ENCODE measurements around the gene B3GAT3. TPM values are rescaled to one million over a fixed set of nuclear protein-coding genes. Genes with fewer than 3 reads are reported as not detected.

B3GAT3 gene
- total and polyA plus RNA-seq, 10 of the 15 experiments (the other 5 are each of a cell fraction or from before 2014, with no cell fraction given): 0.31 to 52.7 (median 29.8) TPM

DNA sequence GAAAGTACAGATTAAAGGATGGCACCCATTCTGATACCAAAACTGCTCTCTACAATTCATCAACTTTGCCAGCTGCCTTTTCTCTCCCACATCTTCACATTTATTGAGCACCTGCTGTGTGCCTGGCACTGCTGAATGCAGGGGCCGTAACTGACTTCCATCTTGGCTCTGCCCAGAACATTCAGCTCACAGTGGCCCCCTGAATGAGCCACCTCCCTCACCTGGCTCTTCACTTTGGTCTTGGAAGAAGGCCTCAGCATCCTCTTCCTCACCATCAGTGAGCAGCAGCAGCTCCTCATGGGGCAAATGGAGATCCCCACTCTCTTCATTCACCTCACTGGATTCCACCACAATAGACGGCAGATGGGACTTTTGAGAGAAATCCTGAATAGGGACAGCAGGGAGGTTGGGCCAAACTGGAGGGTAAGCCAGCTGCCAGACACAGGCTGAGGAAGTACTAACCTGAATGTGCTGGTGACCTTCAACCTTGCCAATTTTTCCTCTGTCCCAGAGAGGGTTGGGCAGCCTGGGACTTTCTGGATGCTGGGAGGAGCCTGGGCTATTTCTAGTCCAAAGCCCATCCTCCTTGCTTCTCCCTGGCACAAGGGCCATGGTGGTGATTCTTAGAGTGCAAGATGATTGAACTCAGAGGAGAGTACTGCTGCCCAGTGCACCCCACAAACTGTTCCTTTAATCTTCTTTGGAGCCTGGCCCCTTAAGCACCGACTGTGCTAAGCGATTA lies 47.8 kb upstream of the B3GAT3 start:
- peaks cover 68% of the 10 kb centered on the region for H3K79me2 ChIP-seq (ENCODE audit: control insufficient read depth, insufficient read depth, low read length)
- DNase-seq (ENCODE audit: low read depth, low spot score): no peak
- peaks cover 21% of the 10 kb centered on the region for H3K4me1 ChIP-seq (ENCODE audit: control insufficient read depth, insufficient read depth, low read length)
- no peaks in the 10 kb centered on the region for H3K27me3 ChIP-seq (replicated peaks in 1 of 2; ENCODE audit: control insufficient read depth in 2 of 2, insufficient read depth in 2 of 2, low read length in 1 of 2)
- SMC1A ChIA-PET (ENCODE audit: uncharacterized antibody, unreplicated experiment): interaction anchor here (0.6 to 1.4 kb wide), 4 partner anchors 15 to 188 kb away, joined by 3 to 4 read pairs (median 3); no protein-coding TSS in a partner anchor
- H3K9ac ChIP-seq (ENCODE audit: control insufficient read depth, insufficient read depth, low read length): no peak overlapping the region
- no peak overlapping the region for H3K4me3 ChIP-seq
- no peaks in the 10 kb centered on the region for H3K9me3 ChIP-seq (replicated peaks; ENCODE audit: control insufficient read depth, insufficient read depth, low read length)
- TF ChIP-seq POLR2A (IDR thresholded peaks at IDR 0.05; ENCODE audit: low read depth, low read length) (0 out of 2 replicates have a peak, but pooled peaks have one; percentile 29), BCL11A (IDR thresholded peaks at IDR 0.05; ENCODE audit: low read depth, low read length) (no peak)
- H4K20me1 ChIP-seq (ENCODE audit: control insufficient read depth, insufficient read depth): no peaks in the 10 kb centered on the region
- POLR2A ChIA-PET: interaction anchor here (1.0 to 16.2 kb wide), 8 partner anchors 10 to 85 kb away, joined by 3 to 295 read pairs (median 6); partner anchors contain the start of genes GANAB, HNRNPUL2, INTS5 and TTC9C
- intact Hi-C loops (cut with micrococcal nuclease; ENCODE audit: unreplicated experiment): loop anchor here (2.0 to 5.0 kb wide), 3 partner anchors 57 to 193 kb away; partner anchors contain the start of genes EML3, ROM1 and TUT1
- H3K27ac ChIP-seq (ENCODE audit: control insufficient read depth, insufficient read depth): no peak overlapping the region
- 86% methylated on average over 4 of the region's 4 CpGs for WGBS (ENCODE audit: insufficient coverage, insufficient replicate concordance, low lambda C conversion rate, missing lambda C conversion rate)
- ATAC-seq: no peak
- no TSS peak for BruUV-seq (replicated peaks)
- no peak for FAIRE-seq
- no peak overlapping the region for H2AFZ ChIP-seq (ENCODE audit: control insufficient read depth, low read depth, low read length)
- CTCF ChIA-PET: interaction anchor here (1.0 to 1.4 kb wide), 2 partner anchors 78 to 245 kb away, joined by 4 to 5 read pairs; partner anchors contain the start of gene TUT1
- H3K36me3 ChIP-seq (ENCODE audit: control insufficient read depth in 2 of 2, insufficient read depth in 2 of 2, low read length in 1 of 2): peaks cover 0 to 6% of the 10 kb centered on the region in 2 experiments; a peak in 1 of 4 replicates
- peak overlapping the region; percentile 64 for H3K4me2 ChIP-seq (ENCODE audit: control insufficient read depth, insufficient read depth)
- in situ Hi-C loops (cut with MboI): no loop called here
- RAD21 ChIA-PET (ENCODE audit: unreplicated experiment): interaction anchor here (0.7 kb wide), 1 partner anchor 179 kb away, joined by 3 read pairs; no protein-coding TSS in a partner anchor

DNA sequence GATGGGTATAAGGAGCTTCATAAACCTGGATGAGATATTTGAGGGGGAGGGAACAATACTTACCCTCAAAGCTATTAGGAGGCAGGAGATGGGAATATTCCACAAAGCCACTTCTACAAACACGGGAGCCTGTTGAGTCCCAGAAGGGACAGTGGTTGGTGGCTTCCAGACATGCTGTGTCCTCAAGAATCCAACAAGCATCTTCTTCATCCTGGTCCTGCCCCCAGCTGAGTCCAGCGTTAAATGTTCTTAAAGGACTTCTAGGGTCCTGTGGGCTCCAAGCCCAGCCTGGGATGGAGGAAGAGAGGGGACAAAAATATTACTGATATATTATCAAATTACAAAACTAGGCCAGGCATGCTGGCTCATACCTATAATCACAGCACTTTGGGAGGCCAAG lies 45.7 kb upstream of the B3GAT3 start:
- no peak overlapping the region for H2AFZ ChIP-seq (ENCODE audit: control insufficient read depth, low read depth, low read length)
- ChIA-PET POLR2A (interaction anchor here (0.6 to 16.2 kb wide), 20 partner anchors 10 to 189 kb away, joined by 3 to 295 read pairs (median 5); partner anchors contain the start of genes B3GAT3, GANAB, HNRNPUL2 and INTS5), CTCF (interaction anchor here (0.8 to 2.4 kb wide), 8 partner anchors 9 to 75 kb away, joined by 3 to 10 read pairs (median 4); partner anchors contain the start of genes TUT1 and UBXN1), RAD21 (ENCODE audit: unreplicated experiment) (interaction anchor here (0.9 to 1.8 kb wide), 5 partner anchors 10 to 46 kb away, joined by 3 to 8 read pairs (median 3); partner anchors contain the start of gene B3GAT3), SMC1A (ENCODE audit: uncharacterized antibody, unreplicated experiment) (interaction anchor here (0.6 to 1.5 kb wide), 11 partner anchors 10 to 187 kb away, joined by 3 to 6 read pairs (median 3); partner anchors contain the start of genes B3GAT3, INTS5, TUT1 and ZBTB3)
- H3K4me1 ChIP-seq (ENCODE audit: control insufficient read depth, insufficient read depth, low read length): peaks cover 14% of the 10 kb centered on the region
- DNase-seq (ENCODE audit: low read depth, low spot score): no peak
- intact Hi-C loops (cut with micrococcal nuclease; ENCODE audit: unreplicated experiment): no loop called here
- ATAC-seq: no peak
- in situ Hi-C loops (cut with MboI): no loop called here
- TF ChIP-seq MTA2 (IDR thresholded peaks at IDR 0.05; ENCODE audit: low read depth) (no peak), MLLT1 (IDR thresholded peaks at IDR 0.05) (no peak), BCL3 (IDR thresholded peaks at IDR 0.05; ENCODE audit: borderline replicate concordance, insufficient read depth, low read depth, low read length, poor library complexity, severe bottlenecking) (no peak), CBFB (IDR thresholded peaks at IDR 0.05; ENCODE audit: low read depth) (0 out of 2 replicates have a peak, but pooled peaks have one; percentile 14)
- peak overlapping the region; percentile 95 for H3K4me3 ChIP-seq
- H3K27ac ChIP-seq (ENCODE audit: control insufficient read depth, insufficient read depth): peak overlapping the region; percentile 95
- H4K20me1 ChIP-seq (ENCODE audit: control insufficient read depth, insufficient read depth): no peaks in the 10 kb centered on the region
- peak overlapping the region; percentile 95 for H3K4me2 ChIP-seq (ENCODE audit: control insufficient read depth, insufficient read depth)
- WGBS (ENCODE audit: insufficient coverage, insufficient replicate concordance, low lambda C conversion rate, missing lambda C conversion rate): 66% methylated on average over 2 of the region's 2 CpGs
- no peaks in the 10 kb centered on the region for H3K27me3 ChIP-seq (replicated peaks in 1 of 2; ENCODE audit: control insufficient read depth in 2 of 2, insufficient read depth in 2 of 2, low read length in 1 of 2)
- H3K9ac ChIP-seq (ENCODE audit: control insufficient read depth, insufficient read depth, low read length): peak overlapping the region; percentile 96; the same call in 1 of the 2 replicates
- no peaks in the 10 kb centered on the region for H3K9me3 ChIP-seq (replicated peaks; ENCODE audit: control insufficient read depth, insufficient read depth, low read length)
- no TSS peak for BruUV-seq (replicated peaks)
- peaks cover 71% of the 10 kb centered on the region for H3K79me2 ChIP-seq (ENCODE audit: control insufficient read depth, insufficient read depth, low read length)
- peaks cover 5 to 11% of the 10 kb centered on the region in 2 experiments for H3K36me3 ChIP-seq (ENCODE audit: control insufficient read depth in 2 of 2, insufficient read depth in 2 of 2, low read length in 1 of 2)
- no peak for FAIRE-seq
